ENCODE results near the gene BDH2.

BDH2 gene

GRCh38 chr4:103076747-103077347 lies 22.8 kb downstream of the BDH2 start, which contains the start of gene SLC9B2:
Gene SLC9B2, minus strand, starts transcription at chr4:103076761. Its CDS starts 9,211 bp downstream, at chr4:103067550.
- peaks cover 14% of the 10 kb centered on the region for H3K4me1 Mint-ChIP-seq
- no peaks in the 10 kb centered on the region for H3K27me3 Mint-ChIP-seq (ENCODE audit: low read depth)
- peaks cover 28% of the 10 kb centered on the region for H3K36me3 Mint-ChIP-seq (ENCODE audit: low read depth)

DNA sequence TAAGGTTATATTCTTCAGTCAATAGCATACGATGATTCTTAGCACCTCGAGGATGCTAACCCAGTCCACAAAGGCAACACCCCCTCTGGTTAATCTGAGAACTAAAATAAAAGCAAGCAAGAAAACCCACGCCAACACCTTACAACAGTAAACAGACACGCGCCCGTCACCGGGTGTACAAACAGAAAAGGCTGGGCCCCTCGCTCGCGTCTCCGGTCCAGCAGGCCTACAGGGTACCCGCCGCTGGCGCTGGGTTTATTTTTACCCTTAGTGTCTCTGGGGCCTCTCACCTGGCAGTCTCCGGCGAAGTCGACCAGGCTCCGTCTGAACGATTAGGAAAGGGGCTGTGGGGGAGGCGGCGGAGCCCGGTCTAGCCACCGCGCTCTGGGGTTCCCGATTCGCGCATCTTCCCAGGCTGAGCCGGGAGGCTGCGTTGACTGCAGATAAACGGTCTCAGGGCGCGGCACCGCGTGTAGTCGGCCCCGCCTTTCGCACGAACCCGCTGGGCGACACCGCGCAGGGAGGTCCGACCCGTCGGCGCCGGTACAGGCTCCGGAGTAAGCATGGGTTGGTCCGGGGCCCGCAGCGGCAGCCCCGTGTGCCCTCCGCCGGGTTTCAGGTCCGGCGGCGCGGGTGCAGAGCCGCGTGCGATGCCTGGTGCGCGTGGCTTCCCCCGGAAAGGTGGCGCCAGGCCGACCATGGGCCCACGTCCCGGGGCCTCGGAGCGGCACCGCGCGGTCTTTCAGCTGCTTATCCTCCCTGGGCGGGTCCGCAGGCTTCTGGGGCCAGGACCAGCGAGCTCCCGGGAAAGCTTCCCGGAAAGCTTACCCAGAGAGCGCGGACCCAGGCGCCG lies 23.5 kb downstream of the BDH2 start:
- peak overlapping the region; percentile 88 to 98 (median 94) for H3K4me3 Mint-ChIP-seq
- H3K9me3 Mint-ChIP-seq = no peaks in the 10 kb centered on the region

More at GRCh38 chr4:103076747-103077347, 22.8 kb downstream of the BDH2 start, which contains the start of gene SLC9B2:
- H3K4me3 Mint-ChIP-seq = peak within 1 kb of the TSS; percentile 88 to 98 (median 94)
- TF ChIP-seq, protein P1, sequence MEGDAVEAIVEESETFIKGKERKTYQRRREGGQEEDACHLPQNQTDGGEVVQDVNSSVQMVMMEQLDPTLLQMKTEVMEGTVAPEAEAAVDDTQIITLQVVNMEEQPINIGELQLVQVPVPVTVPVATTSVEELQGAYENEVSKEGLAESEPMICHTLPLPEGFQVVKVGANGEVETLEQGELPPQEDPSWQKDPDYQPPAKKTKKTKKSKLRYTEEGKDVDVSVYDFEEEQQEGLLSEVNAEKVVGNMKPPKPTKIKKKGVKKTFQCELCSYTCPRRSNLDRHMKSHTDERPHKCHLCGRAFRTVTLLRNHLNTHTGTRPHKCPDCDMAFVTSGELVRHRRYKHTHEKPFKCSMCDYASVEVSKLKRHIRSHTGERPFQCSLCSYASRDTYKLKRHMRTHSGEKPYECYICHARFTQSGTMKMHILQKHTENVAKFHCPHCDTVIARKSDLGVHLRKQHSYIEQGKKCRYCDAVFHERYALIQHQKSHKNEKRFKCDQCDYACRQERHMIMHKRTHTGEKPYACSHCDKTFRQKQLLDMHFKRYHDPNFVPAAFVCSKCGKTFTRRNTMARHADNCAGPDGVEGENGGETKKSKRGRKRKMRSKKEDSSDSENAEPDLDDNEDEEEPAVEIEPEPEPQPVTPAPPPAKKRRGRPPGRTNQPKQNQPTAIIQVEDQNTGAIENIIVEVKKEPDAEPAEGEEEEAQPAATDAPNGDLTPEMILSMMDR (IDR thresholded peaks at IDR 0.05; ENCODE audit: unreplicated experiment in 3 of 3) = no peak
- H3K27ac Mint-ChIP-seq = peak within 1 kb of the TSS; percentile 51 to 96 (median 87)
- no peaks in the 10 kb centered on the region for H3K9me3 Mint-ChIP-seq

GRCh38 chr4:103075435-103075893 lies 24.2 kb downstream of the BDH2 start:
- peak overlapping the region; percentile 51 to 96 (median 87) for H3K27ac Mint-ChIP-seq
- no peaks in the 10 kb centered on the region for H3K9me3 Mint-ChIP-seq
- H3K27me3 Mint-ChIP-seq (ENCODE audit: low read depth) = no peaks in the 10 kb centered on the region
- peaks cover 14% of the 10 kb centered on the region for H3K4me1 Mint-ChIP-seq
- H3K36me3 Mint-ChIP-seq (ENCODE audit: low read depth) = peaks cover 16% of the 10 kb centered on the region
- peak overlapping the region; percentile 88 to 98 (median 94) for H3K4me3 Mint-ChIP-seq
- TF ChIP-seq, protein P1 (IDR thresholded peaks at IDR 0.05; ENCODE audit: unreplicated experiment in 3 of 3) = no peak

More for the DNA sequence above, 23.5 kb downstream of the BDH2 start:
- H3K36me3 Mint-ChIP-seq (ENCODE audit: low read depth) = peaks cover 22% of the 10 kb centered on the region
- peaks cover 14% of the 10 kb centered on the region for H3K4me1 Mint-ChIP-seq
- H3K27me3 Mint-ChIP-seq (ENCODE audit: low read depth) = no peaks in the 10 kb centered on the region
- TF ChIP-seq, protein P1 (IDR thresholded peaks at IDR 0.05; ENCODE audit: unreplicated experiment in 3 of 3) = peak in 1 of 3 experiments; percentile 8
- peak overlapping the region; percentile 51 to 96 (median 87) for H3K27ac Mint-ChIP-seq

GRCh38 chr4:103074744-103075434 lies 24.7 kb downstream of the BDH2 start:
- peaks cover 16% of the 10 kb centered on the region for H3K36me3 Mint-ChIP-seq (ENCODE audit: low read depth)
- H3K27ac Mint-ChIP-seq = no peak overlapping the region
- TF ChIP-seq, protein P1 (IDR thresholded peaks at IDR 0.05; ENCODE audit: unreplicated experiment in 3 of 3) = no peak
- no peaks in the 10 kb centered on the region for H3K27me3 Mint-ChIP-seq (ENCODE audit: low read depth)
- no peaks in the 10 kb centered on the region for H3K9me3 Mint-ChIP-seq
- H3K4me1 Mint-ChIP-seq = peaks cover 14% of the 10 kb centered on the region
- H3K4me3 Mint-ChIP-seq = peak overlapping the region in 1 of 3 experiments; percentile 94

GRCh38 chr4:103073792-103074438 lies 25.7 kb downstream of the BDH2 start:
- Mint-ChIP-seq H3K27ac (no peak overlapping the region), H3K9me3 (no peaks in the 10 kb centered on the region), H3K36me3 (ENCODE audit: low read depth) (peaks cover 8% of the 10 kb centered on the region), H3K27me3 (ENCODE audit: low read depth) (no peaks in the 10 kb centered on the region), H3K4me1 (peaks cover 14% of the 10 kb centered on the region), H3K4me3 (peak overlapping the region in 2 of 3 experiments; percentile 14 to 46)
- TF ChIP-seq, protein P1 (IDR thresholded peaks at IDR 0.05; ENCODE audit: unreplicated experiment in 3 of 3) = no peak

Measured in nephron (organoid).